HG03159 (cell line): Measurements from ENCODE around the gene ADCY4.
"Not testable (repeated sequence)": the region's sequence is repeated elsewhere in the genome, so short reads cannot be mapped to it uniquely, and the experiment has no call there.

Experiments used
- ATAC-seq: cut with Tn5 transposase; IDR thresholded peaks from one replicate; pipeline ENCODE4 v1.9.1; 2021; ENCODE audit warnings: mild to moderate bottlenecking, moderate library complexity; ENCODE audit not compliant: unreplicated experiment

ADCY4 gene

GRCh38 chr14:24334431-24335291 lies at the start of gene ADCY4:
Gene ADCY4, minus strand, starts transcription at chr14:24335071. Its CDS starts 419 bp downstream, at chr14:24334652.
- ATAC-seq, result no peak

- no peak for ATAC-seq
These were observed 49.3 kb upstream of the ADCY4 start for GRCh38 chr14:24384169-24384568.

- ATAC-seq, result no peak
These were observed 47.1 kb upstream of the ADCY4 start for GRCh38 chr14:24382064-24382371.

GRCh38 chr14:24381363-24382063 lies 46.6 kb upstream of the ADCY4 start:
- ATAC-seq, result no peak

GRCh38 chr14:24379907-24380730 lies 45.2 kb upstream of the ADCY4 start:
- ATAC-seq, result no peak

GRCh38 chr14:24378981-24379906 lies 44.4 kb upstream of the ADCY4 start:
- no peak for ATAC-seq

- no peak for ATAC-seq
These were observed 43.5 kb upstream of the ADCY4 start for GRCh38 chr14:24378327-24378726.

GRCh38 chr14:24377657-24378056 lies 42.8 kb upstream of the ADCY4 start:
- ATAC-seq, result no peak

- ATAC-seq, result no peak
These were observed 42.3 kb upstream of the ADCY4 start for GRCh38 chr14:24377126-24377525.

GRCh38 chr14:24376448-24377070 lies 41.7 kb upstream of the ADCY4 start:
- ATAC-seq, result no peak

- ATAC-seq, result no peak
These were observed 38.0 kb upstream of the ADCY4 start for GRCh38 chr14:24372701-24373416.

GRCh38 chr14:24371605-24372004 lies 36.7 kb upstream of the ADCY4 start:
- ATAC-seq, result not testable (repeated sequence)

GRCh38 chr14:24370748-24371147 lies 35.9 kb upstream of the ADCY4 start:
- no peak for ATAC-seq

GRCh38 chr14:24369907-24370687 lies 35.2 kb upstream of the ADCY4 start:
- no peak for ATAC-seq

GRCh38 chr14:24369463-24369862 lies 34.6 kb upstream of the ADCY4 start:
- ATAC-seq, result no peak

GRCh38 chr14:24368562-24369252 lies 33.8 kb upstream of the ADCY4 start:
- no peak for ATAC-seq

GRCh38 chr14:24368212-24368561 lies 33.3 kb upstream of the ADCY4 start:
- ATAC-seq, result no peak
